Stimulated activated CD4-positive, alpha-beta T cell treated with anti-CD3 and anti-CD28 coated beads, Interleukin-1b, Interleukin-23, amount 100 ng/mL, for 24 hours (primary cell): Measurements from ENCODE around the gene AAK1.

Experiments used
- DNase-seq, 4 experiments: peaks; one replicate each; pipeline ENCODE4 v3.0.0-alpha.2; 2020; ENCODE audit warnings: low read depth in 4 of 4, low spot score in 1 of 4

The AAK1 gene

GRCh38 chr2:69499242-69499641, 144.3 kb downstream of the AAK1 start:
- DNase-seq, result no peak

- no peak for DNase-seq
Observed at GRCh38 chr2:69495861-69496260, 147.7 kb downstream of the AAK1 start.

- DNase-seq, result no peak
Observed at GRCh38 chr2:69495008-69495407, 148.5 kb downstream of the AAK1 start.

GRCh38 chr2:69494126-69494525, 149.4 kb downstream of the AAK1 start:
- DNase-seq, result no peak

GRCh38 chr2:69493268-69493667, 150.3 kb downstream of the AAK1 start:
- no peak for DNase-seq

GRCh38 chr2:69491864-69492263, 151.7 kb downstream of the AAK1 start:
- DNase-seq, result no peak

GRCh38 chr2:69490486-69490885, 153.1 kb downstream of the AAK1 start:
- no peak for DNase-seq

GRCh38 chr2:69489793-69490192, 153.7 kb downstream of the AAK1 start:
- no peak for DNase-seq

GRCh38 chr2:69483696-69484095, 159.8 kb downstream of the AAK1 start:
- no peak for DNase-seq

GRCh38 chr2:69483024-69483423, 160.5 kb downstream of the AAK1 start:
- no peak for DNase-seq

- DNase-seq, result no peak
Observed at GRCh38 chr2:69482471-69482870, 161.1 kb downstream of the AAK1 start.

- no peak for DNase-seq
Observed at GRCh38 chr2:69481421-69481820, 162.1 kb downstream of the AAK1 start.

- no peak for DNase-seq
Observed at GRCh38 chr2:69477627-69478026, 165.9 kb downstream of the AAK1 start.

- DNase-seq, result no peak
Observed at GRCh38 chr2:69474688-69475087, 168.9 kb downstream of the AAK1 start.

GRCh38 chr2:69471793-69472192, 171.7 kb downstream of the AAK1 start:
- no peak for DNase-seq

- no peak for DNase-seq
Observed at GRCh38 chr2:69470911-69471310, 172.6 kb downstream of the AAK1 start.

- no peak for DNase-seq
Observed at GRCh38 chr2:69469784-69470183, 173.8 kb downstream of the AAK1 start.

- no peak for DNase-seq
Observed at GRCh38 chr2:69469375-69469774, 174.2 kb downstream of the AAK1 start.

GRCh38 chr2:69466728-69467127, 176.8 kb downstream of the AAK1 start:
- no peak for DNase-seq

- DNase-seq, result no peak
Observed at GRCh38 chr2:69465513-69466456, 177.8 kb downstream of the AAK1 start.

- no peak for DNase-seq
Observed at GRCh38 chr2:69464575-69464974, 179.0 kb downstream of the AAK1 start.

- no peak for DNase-seq
Observed at GRCh38 chr2:69462780-69463179, 180.8 kb downstream of the AAK1 start.

- DNase-seq, result no peak
Observed at GRCh38 chr2:69461404-69461803, 182.1 kb downstream of the AAK1 start.
